NT2/D1 (cell line): Measurements from ENCODE around the gene KTN1.

ENCODE experiments used
- YY1 ChIP-seq: IDR thresholded peaks from 2 replicates; pipeline ENCODE4 v1.6.1; 2011; ENCODE audit not compliant: insufficient read length, insufficient read depth
- ZNF274 ChIP-seq: IDR thresholded peaks from 2 replicates; pipeline ENCODE4 v1.6.1; 2011; ENCODE audit warnings: mild to moderate bottlenecking, low read depth, low read length

DNA sequence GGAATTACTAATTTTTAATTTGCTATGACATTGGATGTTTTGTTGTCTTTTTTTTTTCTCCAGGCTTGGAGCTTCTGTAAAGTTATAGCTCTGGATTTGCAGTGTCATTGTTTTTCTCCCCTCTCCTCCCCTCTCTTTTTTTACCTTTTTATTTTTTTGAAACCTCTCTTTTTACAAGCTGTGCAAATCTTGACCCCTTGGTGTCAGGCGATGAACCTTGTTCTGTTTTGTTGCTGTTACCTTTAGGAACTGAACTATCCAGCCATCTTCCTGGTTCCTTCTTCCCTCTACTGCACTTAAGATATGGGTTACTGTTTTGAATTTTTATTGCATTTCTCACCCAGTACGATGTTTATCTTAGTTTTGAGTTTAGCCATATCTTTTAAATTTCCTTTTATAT lies 13.7 kb downstream of the KTN1 start:
- TF ChIP-seq ZNF274: no peak
- no peak for TF ChIP-seq YY1
